ENCODE results near the gene PDPN.

DNA sequence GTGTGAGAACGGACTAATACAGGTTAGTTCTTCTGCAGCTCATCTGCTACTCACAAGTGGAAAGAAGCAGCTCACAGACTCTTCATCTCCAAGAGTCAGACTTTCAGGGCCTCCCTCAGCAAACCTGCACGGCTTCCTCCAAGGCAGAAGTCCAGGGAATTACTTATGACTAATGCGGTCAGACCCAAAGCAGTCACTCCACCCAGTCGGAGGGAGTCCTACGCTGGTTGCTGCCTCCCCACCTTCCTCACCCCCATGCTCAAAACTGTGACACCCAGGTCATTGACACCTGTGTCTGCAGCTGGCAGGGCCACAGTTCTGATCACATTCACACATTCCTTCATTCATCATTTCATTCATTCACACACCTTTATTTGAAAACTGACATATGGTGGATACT is 77.9 kb downstream of the PDPN start:
- TF ChIP-seq, protein P1, sequence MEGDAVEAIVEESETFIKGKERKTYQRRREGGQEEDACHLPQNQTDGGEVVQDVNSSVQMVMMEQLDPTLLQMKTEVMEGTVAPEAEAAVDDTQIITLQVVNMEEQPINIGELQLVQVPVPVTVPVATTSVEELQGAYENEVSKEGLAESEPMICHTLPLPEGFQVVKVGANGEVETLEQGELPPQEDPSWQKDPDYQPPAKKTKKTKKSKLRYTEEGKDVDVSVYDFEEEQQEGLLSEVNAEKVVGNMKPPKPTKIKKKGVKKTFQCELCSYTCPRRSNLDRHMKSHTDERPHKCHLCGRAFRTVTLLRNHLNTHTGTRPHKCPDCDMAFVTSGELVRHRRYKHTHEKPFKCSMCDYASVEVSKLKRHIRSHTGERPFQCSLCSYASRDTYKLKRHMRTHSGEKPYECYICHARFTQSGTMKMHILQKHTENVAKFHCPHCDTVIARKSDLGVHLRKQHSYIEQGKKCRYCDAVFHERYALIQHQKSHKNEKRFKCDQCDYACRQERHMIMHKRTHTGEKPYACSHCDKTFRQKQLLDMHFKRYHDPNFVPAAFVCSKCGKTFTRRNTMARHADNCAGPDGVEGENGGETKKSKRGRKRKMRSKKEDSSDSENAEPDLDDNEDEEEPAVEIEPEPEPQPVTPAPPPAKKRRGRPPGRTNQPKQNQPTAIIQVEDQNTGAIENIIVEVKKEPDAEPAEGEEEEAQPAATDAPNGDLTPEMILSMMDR (IDR thresholded peaks at IDR 0.05): no peak
- no peak for TF ChIP-seq POLR2AphosphoS5 (IDR thresholded peaks at IDR 0.05)
- TF ChIP-seq POLR2A (IDR thresholded peaks at IDR 0.05): no peak
- no peak for TF ChIP-seq EP300 (IDR thresholded peaks at IDR 0.05)
